GM21786 (cell line): ENCODE data around the gene SYCE3.

Experiments used
- ATAC-seq: cut with Tn5 transposase; IDR thresholded peaks from one replicate; pipeline ENCODE4 v1.9.1; 2021; ENCODE audit not compliant: unreplicated experiment

The SYCE3 gene

GRCh38 chr22:50532824-50533796 is 29.6 kb downstream of the SYCE3 start:
- no peak for ATAC-seq

- ATAC-seq = no peak
Measured at GRCh38 chr22:50531962-50532674, 30.6 kb downstream of the SYCE3 start.

- no peak for ATAC-seq
Measured at GRCh38 chr22:50531546-50531961, 31.2 kb downstream of the SYCE3 start.

- peak; percentile 22 for ATAC-seq
Measured at GRCh38 chr22:50530877-50531545, 31.7 kb downstream of the SYCE3 start.

DNA sequence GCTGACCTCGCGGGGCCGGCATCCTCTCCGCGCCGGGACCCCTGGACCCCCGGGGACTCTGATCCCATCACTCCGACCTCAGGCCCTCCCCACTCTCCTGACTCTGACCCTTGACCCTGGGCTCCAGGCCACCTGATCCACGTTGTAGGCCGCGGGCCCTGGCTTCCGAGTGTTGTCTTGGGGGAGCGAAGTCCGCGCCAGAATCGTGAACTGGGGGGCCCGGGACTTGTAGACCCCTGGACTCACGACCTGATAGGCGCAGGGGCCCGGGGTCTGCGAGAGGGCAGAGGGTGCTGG is 32.2 kb downstream of the SYCE3 start:
- ATAC-seq = no peak

- ATAC-seq = no peak
Measured at GRCh38 chr22:50529897-50530579, 32.7 kb downstream of the SYCE3 start, which contains the start of gene TYMP. TSS of gene TYMP (minus strand) at chr22:50530012. CDS start at chr22:50529709, 303 bp downstream.

GRCh38 chr22:50529416-50529896 is 33.3 kb downstream of the SYCE3 start:
- ATAC-seq = no peak

DNA sequence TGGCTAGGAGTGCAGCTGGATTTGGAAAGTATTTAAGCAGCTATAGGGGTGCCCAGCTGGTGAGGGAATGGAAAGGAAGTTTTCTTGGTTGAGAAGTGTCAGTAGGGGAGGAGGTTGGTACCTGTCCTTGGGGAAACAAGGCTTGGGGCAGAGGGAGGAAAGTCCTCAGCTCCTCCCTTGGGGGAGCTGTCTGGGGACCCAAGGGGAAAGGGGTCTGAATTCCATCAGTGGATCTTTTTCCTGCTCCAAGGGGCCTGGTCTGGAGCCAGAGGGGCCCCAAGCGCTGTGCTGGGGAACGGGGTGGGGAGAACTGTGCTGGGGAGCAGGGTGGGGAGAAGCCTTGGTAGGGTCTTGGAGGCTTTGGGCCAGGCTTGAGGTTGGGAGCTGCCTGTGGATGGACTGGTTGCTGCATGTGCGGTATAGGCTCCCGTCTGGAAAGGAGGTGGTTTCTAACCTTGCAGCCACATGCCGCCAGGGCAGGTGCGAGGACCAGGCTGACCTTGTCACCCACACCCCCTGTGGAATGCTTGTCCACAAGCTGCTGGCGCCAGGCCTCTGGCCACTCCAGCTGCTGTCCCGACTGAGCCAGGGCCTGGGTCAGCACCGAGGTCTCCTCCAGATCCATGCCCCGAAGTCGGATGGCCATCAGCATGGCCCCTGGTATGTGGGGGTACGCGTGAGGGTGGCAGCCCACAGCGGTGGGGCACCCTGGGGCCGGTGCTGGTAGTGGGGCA is 33.9 kb downstream of the SYCE3 start:
- no peak for ATAC-seq

- ATAC-seq = no peak
Measured at GRCh38 chr22:50527921-50528681, 34.6 kb downstream of the SYCE3 start.

DNA sequence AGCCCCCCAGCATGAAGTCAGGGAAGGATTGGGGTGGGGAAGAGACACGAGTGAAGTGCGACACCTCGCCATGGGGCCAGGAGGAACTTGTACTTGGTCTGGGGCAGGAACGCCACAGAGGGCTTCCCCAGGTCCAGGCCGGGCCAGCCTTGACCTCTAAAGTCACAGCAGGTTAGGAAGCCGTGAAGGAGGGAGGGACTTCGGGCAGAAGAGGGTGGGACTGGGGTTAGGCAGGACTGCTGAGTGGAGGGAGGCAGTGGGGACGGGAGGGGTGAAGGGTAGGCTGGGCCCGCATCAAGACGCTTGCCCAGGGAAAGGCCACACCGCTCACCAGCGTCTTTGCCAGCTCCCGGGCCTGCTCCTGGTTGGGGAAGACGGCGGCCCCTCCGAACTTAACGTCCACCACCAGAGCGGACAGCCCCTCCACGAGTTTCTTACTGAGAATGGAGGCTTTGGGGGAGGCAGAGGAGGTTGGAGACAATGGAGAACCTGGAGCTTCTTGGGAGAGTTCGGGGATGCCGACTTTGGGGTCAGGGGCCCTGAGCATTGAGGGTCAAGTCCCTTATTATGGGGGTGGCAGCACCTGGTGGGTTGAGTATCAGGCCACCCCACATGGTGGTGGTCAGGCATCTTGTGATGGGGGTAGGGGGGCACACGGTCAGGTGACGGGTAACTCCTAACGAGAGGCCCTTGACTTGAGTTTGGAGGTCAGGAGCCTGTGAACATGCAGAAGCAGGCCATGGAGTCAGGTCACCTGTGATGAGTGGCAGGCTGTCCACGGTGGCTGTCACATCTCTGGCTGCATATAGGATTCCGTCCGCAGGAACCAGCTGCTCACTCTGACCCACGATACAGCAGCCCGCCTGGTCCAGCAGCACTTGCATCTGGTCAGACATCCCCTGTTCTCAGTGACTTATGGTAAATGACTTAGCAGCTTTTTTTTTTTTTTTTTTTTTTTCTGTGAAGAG is 35.6 kb downstream of the SYCE3 start:
- no peak for ATAC-seq

- ATAC-seq = peak; percentile 21
Measured at GRCh38 chr22:50526108-50526833, 36.4 kb downstream of the SYCE3 start.

- ATAC-seq = no peak
Measured at GRCh38 chr22:50525858-50526107, 36.9 kb downstream of the SYCE3 start.

DNA sequence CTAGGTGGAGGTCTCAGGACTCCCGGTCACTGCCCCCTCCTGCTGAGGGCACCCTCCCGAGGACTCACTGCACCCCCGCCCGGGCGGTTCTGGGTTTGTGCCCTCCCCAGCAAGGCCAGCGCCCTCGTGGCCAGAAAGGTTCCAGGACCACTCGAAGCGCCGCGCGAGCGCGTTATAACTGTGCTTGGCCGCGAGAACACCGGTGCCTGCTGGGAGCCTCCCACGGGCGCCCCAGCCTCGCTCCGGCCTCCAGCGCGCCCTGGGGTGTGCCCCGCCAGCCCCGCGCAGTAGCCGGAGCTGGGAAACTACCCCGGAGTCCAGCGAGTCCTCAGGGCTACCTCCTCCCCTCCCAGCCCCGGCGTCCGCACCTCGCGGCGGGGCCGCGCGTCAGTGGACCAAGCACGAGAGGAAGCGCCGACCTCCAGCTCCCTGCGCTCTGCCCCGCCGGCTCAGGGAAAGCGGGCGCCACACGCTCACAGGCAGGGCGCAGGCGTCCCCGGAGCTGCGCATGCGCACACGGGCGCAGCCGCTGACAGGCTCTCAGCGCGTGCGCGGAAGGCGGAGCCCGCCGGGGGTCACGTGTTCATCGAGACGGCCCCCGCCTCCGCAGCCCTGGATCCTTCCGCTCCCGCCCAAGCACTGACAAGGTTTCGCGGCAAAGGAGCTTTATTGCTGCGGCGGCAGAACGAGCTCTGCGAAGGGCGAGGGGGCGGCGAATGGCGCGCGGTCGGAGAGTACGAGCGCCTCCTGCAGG is 37.4 kb downstream of the SYCE3 start, which contains the start of gene SCO2:
SCO2 (minus strand) TSS at position 495 of the 754 bp plus-strand sequence. CDS start 1,187 bp downstream, outside the sequence.
- ATAC-seq = peak; percentile 32

DNA sequence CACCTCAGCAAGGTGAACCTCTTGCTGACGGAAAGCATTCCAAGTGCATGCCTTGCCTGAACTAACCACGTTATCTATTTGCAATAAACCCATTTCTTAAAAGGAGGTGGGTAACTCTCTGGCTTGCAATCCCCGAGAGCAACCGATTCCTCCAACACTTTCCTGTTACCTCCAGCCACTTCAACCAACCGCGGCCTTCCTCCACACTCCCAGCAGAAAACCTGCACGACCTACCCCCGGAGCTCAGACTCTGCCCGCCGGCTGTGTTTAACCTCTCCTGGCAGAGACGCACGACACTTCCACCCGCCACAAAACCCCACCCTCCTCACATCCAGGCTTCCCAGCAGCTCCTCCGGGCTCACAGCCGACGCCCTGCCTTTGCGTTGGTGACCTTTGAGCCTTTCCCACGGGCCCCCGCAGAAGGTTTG is 38.0 kb downstream of the SYCE3 start:
- ATAC-seq = no peak

- ATAC-seq = no peak
Measured at GRCh38 chr22:50523806-50524675, 38.7 kb downstream of the SYCE3 start.

- ATAC-seq = no peak
Measured at GRCh38 chr22:50523458-50523805, 39.3 kb downstream of the SYCE3 start.
